Fibroblast of skin of back (primary cell): ENCODE data around the gene RRAGC.
"Not testable (repeated sequence)": the region's sequence is repeated elsewhere in the genome, so short reads cannot be mapped to it uniquely, and the experiment has no call there.

Experiments
- DNase-seq: peaks from one replicate; pipeline ENCODE4 v3.0.0-alpha.2; 2013

RRAGC gene

DNA sequence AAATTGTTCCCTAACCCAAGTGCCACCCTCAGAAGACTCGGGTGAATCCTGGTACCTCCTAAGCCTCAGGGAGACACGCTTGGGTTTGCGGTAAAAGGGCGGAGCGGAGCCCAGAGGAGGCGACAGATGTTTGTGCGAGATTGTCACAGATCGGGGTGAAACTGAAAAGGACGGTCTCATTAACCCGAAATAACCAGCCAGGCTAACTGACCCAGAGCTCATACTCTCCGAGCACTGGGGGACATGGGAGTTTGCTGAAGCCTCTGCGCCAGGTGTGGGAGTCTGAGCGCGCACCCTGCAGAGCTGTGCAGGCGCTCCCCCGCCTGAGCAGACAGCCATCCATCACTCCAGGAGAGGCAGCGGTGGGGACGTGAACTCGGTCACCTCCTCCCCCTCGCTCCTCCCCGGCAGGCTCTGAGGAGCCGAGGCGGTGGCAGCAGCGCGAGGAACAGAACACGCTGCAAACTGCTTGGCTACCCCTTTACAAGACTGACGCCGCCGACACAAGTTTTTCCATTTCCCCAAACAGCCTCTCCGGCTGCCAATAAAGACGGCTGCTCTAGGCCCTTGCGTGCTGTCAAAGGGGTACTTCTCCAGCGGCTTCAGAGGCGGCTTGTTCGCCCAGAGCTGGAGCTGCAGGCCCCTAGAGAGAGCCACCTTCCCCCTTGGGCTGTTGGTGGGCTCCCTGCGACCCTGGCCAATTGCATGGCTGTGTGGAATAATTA lies 43.5 kb downstream of the RRAGC start:
- no peak for DNase-seq

DNA sequence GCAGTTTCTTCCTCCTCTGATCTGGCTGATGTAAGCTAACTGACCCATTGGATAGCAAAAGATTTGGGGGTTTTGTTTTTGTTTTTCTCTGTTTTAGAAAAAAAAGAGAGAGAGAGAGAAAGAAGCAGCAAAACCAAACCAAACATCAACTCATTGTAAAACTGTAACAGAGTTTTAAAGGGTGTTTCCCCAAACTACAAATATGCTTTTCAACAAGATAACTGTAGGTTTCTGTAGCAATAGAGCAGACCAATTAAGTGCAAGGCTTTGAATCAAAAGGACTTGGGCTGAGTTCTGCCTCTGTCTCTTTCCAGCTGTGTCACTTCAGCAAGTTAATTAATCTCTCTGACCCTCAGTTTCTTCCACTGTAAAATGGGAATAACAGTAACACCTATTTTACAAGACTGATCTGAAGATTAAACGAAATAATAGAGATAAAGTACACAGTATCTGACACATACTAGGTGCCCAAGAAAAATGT lies 44.5 kb downstream of the RRAGC start:
- no peak for DNase-seq

DNA sequence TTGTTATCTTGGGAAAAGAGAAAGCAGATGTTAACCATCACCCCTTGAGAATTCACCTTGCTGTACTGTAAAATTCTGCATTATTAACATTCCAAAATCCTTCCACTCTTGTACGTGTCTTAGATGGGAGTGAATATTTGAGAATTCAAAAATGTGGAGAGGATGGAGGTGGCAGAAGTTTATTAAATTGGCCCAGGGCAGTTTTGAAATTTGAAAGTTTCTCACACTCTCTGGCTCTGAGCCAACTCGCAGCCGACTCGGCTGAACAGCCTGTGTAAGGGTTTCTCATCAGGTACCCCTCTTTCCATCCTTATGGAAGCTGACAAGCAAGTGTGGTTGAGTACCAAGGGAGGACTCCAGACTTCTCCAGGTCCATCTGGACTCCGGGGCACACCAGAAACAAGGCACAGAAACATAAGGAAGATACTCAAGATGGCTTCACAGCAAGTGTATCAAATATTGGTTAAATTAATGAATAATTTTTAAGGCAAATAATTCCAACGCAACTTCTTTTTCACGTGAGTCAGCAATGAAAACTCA lies 45.1 kb downstream of the RRAGC start:
- DNase-seq = no peak

DNA sequence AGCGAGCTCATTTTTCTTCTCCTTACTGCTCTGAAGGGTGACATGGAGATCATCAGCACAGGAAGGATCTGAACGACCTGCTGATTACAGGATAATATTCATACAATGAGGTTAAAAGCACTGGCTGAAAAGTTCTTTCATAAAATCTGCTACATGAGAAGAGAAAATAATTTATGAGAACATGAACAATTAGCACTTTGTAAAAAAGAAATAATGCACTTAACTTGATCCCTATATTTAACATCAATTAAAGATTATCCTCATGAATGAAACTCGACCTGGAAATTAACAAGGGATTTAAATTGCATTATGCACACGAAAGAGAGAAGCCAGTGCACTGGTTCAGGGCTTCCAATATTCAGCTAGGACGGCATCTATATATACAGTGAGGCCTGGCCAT lies 46.6 kb downstream of the RRAGC start:
- no peak for DNase-seq

DNA sequence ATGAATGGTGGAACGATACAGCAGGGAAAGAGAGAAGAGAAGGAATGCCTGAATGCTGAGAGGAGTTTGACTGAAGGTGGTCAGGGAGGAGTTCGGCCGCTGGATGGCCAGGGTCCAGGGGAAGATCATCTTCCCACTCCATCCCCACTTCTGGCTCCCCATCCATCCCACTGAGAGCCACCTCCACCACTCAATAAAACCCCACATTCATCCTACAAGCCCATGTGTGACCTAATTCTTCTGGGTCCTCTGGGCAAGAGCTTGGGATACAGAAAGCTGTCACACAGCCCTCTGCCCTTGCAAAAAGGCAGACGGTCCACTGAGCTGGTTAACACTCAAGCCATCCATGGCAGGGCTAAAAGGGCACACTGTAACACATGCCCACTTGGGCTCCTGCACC lies 48.1 kb downstream of the RRAGC start:
- not testable (repeated sequence) for DNase-seq

DNA sequence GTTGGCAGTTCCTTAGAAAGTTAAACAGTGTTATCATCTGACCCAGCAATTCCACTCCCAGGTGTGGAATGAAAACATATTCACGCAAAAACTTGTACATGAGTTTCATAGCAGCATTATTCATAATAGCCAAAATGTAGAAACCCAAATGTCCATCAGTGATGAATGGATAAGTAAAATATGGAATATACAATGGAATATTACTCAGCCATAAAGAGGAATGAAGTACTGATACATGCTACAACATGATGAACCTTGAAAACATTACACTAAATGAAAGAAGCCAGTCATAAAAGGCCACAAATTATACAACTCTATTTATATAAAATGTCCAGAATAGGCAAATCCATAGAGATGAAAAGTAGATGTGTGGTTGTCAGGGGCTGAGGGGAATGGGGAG lies 53.5 kb downstream of the RRAGC start:
- no peak for DNase-seq

DNA sequence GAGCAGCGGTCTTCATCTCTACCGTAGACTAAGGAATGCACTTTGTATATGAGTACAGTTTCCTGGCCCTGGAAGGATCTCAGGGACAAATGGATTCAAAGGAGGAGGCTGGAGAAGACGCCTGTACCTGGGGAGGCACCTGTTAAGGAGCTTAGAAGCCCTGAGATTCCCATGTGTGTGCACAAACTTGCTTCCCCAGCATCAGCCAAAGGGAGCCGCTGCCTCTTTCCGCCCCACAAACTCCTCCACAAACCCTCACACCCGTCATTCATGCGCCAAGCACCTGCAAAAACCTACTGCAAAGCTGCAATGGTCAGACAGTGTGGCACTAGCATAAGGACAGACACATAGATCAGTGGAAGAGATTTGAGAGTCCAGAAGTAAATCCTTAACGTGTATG lies 54.5 kb downstream of the RRAGC start:
- no peak for DNase-seq

DNA sequence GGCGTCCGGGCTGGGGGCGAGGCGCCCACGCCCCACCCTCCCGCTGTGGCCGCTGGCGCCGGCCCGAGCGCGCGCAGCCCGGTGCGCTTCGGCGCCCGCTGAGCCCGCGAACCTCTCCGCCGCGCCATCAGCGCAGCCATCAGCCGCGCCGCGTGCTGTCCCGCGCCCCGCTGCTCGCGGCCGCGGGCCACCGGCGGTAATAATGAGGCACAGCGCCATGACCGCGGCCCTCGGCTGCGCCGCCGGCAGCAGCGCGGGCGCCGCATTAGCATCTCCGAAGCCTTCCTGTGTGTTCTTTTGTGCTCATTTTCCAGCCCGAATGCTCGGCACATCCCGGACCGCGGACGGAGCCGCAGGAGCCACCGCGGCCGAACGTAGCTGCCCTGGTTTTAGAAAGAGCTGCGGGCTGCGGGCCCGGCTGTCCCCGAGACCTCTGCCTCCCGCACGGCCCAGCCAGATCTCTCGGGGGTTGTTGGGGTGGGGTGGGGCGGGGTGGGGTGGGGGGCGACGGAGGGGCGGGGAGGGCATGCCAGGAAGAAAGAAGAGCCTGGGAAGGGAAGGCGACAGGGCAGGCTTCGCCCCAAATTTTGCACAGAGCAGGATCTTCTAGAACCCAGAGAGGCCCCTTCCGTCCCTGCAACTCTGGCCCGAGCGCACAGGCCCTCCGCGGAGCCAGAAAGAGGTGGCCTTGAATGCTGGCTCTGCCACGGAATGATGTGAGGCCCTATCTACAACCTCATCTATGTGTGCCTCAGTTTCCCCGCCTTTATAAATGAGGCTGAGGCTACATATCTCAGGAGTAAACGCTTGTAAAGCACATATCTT lies 55.3 kb downstream of the RRAGC start:
- DNase-seq = no peak

DNA sequence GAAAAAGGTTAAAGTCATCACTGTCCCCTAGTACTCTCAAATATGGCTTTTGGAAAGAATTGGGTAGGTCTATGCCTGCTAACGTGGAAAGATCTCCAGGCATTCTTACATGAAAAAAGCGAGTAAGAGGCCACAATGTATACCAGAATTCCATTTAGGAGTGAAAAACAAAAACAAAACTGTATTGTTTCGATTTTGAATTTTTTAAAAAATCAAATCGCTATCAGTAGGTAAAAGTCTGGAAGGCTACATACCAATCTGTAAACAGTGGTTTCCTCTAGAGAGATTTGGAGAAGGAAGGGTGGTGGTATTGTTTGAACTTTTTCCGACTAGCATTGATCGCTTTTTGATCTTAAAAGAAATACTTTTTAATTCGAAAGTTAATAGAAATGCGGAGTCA lies 55.9 kb downstream of the RRAGC start:
- no peak for DNase-seq

DNA sequence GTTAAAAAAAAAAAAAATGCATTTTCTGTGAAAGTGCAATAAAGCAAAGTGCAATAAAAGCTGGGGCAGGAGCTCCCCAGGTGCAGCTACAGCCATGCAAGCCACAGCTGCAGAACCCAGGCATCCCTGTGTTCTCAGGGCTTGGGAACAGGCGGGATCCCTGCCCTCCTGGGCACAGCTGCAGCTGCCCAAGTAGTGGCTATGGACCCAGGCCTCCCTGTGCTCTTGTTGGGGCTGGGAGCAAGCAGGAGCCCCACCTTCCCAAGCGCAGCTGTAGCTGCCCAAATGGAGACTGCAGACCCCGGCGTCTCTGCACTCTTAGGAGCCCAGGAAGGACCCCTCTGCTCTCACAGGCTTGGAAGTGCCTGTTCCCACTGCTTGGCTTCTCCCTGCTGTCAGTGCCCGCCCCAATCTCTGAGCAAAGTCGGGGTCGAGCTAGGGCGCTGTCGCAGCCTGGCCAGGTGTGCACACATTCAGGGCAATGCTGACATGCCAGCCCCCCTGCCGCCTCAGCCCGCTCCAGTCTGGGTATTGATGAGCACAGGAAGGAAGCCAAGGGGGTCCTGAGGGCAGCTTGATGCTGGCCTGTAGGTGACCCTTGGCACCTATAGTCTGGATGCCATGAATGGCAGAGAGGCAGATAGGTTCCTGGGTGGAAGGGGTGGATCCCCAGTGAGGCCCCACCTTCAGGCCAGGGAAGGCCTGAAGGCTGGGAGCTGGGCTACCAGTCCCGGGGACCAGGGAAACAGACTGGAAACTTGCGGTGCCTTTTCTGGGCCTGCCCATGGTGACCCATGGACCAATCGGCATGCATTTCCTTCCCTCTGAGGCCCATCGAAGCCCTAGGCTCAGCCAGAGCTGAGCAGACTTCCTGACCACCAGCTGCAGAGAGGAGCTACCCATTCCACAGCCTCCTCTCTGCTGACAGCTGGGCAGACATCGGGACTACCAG lies 58.6 kb downstream of the RRAGC start:
- no peak for DNase-seq

DNA sequence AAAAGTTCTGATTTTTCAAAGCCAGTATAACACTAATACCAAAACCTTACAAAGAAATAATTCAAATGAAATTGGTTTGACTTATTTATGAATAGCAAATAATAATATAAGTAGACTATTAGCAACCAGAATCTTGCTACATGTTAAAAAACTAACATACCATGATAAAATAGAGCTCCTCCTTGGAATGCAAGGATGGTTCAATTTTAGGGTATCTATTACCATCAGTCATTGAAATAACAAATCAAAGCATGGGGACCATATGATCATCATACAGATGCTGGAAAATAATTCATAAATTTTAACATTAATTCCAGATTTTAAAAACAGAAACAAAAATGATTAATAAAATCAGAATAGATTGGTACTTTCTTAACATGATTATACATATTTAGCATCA lies 66.3 kb downstream of the RRAGC start:
- no peak for DNase-seq

DNA sequence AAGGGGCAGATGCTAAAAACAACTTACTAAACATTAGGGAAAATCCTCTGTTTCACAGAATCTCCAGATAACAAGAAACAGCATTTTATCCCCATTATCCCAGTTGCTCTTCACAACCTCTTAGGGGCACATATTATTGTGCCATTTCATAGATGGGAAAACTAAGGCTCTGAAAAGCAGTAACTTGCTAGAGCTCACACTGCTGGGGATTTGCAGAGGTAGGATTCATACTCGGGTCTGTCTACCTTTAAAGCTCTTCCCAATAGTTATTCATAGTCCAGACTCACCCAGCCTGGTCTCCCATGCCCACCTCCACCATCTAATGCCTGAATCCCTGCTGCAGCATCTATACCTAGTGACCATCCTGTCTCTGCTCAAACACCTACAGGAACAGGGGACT lies 67.7 kb downstream of the RRAGC start:
- DNase-seq = no peak

DNA sequence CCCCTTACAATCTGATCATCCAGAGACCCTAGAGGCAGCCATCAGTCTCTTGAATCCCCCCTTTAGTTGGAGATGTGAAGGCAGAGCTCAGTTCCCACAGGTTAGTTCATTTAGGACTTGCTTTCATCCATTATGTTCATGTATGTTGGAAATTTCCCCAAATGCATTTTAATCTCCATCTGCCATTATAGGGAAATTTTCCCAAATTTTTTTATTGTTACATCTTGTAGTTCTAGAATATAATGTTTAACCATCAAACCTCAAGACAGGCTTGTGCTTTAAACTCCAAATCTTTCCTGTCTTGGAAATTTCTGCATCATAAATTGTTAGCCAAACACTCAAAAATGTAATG lies 68.4 kb downstream of the RRAGC start:
- no peak for DNase-seq

DNA sequence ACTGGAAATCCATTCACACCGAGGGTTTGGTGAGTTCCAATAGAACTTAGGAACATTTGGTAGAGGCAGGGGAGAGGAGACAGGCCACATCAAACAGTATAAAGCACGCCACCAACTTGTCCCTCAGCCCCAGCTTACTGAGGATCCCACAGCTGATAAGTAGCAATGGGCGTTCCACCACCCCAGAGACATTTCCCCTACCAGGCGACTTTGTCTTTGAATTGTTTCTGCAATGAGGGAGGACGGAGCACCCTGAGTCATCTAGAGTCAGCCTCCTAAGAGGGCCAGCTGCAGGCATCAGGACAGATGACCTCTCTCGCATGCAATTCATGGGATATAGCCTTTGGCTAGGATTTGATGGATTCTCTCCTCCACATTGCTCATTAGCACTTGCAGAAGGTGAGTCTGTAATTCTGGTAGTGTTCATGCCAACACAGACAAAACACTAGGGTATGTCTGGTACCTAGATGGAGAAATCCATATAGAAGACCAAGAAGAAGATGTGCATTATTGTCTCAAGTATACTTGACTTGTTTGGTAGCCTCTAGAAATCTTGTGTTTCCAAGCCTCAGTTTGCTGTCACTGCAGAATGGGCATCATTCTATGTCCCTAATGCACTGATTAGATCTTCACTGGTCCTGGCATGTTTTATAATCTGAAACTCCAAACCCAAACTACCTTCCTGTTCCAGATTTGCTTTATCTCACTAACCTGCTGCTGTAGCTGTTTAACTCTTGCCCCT lies 69.0 kb downstream of the RRAGC start:
- no peak for DNase-seq

DNA sequence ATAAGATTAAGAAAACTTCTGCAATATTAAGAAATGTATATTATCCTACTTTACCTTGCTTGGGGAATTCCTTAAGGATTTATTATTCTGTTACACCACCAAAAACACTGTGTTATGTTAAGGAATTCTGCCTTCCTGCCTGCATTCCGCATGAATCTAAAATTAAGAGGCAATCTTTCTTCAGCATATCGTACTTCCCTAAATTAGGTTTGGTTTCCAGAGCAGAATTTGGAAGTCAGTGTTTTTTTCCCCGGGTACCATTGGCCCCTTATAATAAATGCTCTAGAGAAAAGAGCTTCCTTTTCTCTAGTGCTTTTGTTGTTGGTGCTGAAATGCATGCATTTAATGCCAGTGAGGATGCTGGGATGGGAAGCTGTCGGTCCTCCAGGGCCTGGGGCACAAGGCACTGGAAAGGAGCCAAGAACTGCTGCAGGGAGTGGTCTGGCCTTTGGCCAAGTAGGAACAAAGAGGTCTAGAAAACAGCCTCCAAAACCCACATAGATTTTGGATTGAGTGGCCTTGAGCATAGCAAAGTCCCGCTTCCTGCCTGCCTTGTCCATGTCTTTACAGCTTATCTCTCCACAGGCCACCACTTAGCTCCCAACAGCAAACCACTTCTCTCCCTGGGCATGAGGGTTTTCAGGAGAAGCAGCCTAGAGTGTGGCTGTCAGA lies 69.9 kb downstream of the RRAGC start:
- no peak for DNase-seq

DNA sequence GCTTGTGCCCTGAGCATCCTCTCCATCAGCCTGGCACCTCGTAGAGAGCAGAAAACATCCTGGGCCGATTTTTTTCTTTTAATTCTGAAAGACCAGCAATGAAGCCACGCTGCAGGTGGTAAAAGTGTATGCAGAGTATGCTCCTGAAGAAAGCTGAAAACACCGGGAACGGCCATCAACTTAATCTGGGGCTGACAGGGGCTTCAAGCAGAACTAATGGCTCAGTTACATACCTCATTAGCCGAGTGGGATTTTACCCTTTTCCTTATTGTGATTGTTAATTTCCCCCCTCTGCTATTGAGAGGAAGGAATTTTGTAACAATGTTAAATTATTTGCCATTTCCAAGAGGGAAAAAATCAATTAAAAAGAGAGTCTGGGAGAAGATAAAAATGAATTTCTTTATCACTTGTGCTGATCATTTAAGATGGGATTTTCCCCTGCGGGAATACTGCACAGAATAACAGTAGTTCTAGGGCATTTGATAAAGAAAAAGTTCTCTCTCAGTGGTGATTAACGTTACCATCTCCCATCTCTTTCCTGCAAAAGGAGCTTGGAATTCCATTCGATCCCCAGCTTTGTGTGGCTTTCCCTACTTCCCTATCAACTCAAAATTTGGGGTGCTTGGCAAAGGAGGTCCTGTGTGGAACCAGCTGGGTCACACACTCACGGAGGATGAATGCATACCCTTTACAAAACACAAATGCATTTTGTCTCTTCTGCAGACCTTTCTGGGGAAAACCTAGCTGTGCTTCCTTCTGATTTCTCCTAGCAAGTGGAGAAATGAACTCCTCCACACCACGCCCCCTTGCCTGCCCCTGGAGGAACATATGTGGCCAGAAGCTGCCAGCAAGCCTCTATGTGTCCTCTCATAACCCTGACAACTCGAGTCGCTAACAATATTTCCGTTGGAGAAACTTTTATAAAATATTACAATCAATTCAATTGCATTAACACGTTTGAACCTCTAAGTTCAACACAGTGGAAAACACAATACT lies 70.9 kb downstream of the RRAGC start:
- DNase-seq = no peak
